Gastrocnemius medialis (tissue), 4 donors: ENCODE data around the gene CATSPERB.

Source experiments
- POLR2A ChIP-seq, 2 donors: fragments of 450-650 bp; IDR thresholded peaks; one replicate each; pipeline ENCODE4 v1.6.1; 2017; ENCODE audit warnings: antibody characterized with exemption in 2 of 2, mild to moderate bottlenecking in 2 of 2, moderate library complexity in 2 of 2
- TF ChIP-seq, protein P1 (sequence below), 5 experiments: fragments of 450-650 bp in 3 of 5; fragments of 200-600 bp in 2 of 5; sonication (generic) in 2 of 5; IDR thresholded peaks in 4 of 5; conservative IDR thresholded peaks in 1 of 5; 1 replicate in 4 of 5; 2 replicates in 1 of 5; pipeline ENCODE4 v1.5.1; 2016 to 2019; ENCODE audit warnings: antibody characterized with exemption in 5 of 5, mild to moderate bottlenecking in 3 of 5, moderate library complexity in 3 of 5

DNA sequence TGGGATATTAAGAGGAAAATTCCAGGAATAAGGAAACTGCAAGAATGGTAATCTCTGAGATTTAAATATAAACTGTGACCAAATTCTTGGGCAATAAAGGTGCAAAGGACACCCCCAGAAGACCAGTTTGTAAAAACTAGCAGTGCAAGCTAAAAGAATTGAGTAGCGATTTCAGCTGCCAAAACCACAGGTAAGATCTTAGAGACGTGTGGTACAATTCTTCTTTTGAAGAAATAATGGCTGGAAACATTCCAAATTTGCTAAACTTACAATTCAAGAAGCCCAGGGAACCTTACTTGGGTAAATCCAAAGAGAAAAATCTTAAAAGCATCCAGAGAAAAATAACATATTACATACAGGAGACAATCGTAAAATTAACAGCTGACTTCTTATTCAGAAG lies 12.0 kb downstream of the CATSPERB start:
- TF ChIP-seq, protein P1, sequence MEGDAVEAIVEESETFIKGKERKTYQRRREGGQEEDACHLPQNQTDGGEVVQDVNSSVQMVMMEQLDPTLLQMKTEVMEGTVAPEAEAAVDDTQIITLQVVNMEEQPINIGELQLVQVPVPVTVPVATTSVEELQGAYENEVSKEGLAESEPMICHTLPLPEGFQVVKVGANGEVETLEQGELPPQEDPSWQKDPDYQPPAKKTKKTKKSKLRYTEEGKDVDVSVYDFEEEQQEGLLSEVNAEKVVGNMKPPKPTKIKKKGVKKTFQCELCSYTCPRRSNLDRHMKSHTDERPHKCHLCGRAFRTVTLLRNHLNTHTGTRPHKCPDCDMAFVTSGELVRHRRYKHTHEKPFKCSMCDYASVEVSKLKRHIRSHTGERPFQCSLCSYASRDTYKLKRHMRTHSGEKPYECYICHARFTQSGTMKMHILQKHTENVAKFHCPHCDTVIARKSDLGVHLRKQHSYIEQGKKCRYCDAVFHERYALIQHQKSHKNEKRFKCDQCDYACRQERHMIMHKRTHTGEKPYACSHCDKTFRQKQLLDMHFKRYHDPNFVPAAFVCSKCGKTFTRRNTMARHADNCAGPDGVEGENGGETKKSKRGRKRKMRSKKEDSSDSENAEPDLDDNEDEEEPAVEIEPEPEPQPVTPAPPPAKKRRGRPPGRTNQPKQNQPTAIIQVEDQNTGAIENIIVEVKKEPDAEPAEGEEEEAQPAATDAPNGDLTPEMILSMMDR (IDR thresholded peaks at IDR 0.05 in 4 of 5, conservative IDR thresholded peaks at IDR 0.05 in 1 of 5), result no peak
- no peak for TF ChIP-seq POLR2A (IDR thresholded peaks at IDR 0.05)
